ELF-1 (cell line): ENCODE measurements around the gene PNMA6F.

Experiments used
- DNase-seq: peaks from one replicate; pipeline ENCODE4 v3.0.0-alpha.2; 2016; ENCODE audit warnings: low read depth, low spot score

Gene PNMA6F

DNA sequence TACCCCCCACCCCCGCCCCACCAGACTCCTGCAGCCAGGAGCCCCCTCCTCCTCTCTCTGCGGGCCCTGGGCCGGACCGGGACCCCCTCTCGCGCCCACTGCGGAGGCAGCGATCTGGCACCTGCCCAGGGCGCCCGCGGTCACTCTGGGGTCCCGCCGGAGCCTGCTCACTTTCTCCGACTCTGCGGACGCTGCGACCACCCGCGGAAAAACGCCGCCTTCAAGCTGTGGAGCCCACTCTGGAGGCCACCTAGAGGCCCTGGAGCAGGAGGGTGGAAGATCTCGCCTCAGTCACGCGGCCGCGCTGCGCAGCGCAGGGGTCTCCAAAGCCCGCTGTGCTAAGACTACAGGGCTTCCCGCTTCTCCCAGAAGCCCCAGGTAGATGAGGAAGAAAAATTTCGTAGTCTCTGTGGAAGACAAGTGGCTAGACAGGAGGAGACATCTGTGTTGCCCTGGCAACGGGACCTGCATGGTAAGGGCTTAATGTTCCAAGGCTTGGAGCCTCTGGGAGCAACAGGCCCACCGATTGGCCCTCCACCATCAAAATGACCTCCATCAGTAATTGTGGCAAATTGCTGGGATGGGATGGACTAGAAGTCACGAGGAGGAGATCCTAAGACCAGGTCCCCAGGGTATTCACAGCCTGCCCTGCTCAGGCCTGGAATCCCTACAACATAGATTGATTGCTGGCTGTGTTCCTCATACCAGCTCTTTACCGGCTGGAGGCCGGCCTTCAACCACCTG is at the start of gene PNMA6F:
Gene PNMA6F (minus strand): TSS at position 387 of the 744 bp plus-strand sequence. CDS start 1,093 bp downstream, outside the sequence.
- peak; percentile 42 for DNase-seq

DNA sequence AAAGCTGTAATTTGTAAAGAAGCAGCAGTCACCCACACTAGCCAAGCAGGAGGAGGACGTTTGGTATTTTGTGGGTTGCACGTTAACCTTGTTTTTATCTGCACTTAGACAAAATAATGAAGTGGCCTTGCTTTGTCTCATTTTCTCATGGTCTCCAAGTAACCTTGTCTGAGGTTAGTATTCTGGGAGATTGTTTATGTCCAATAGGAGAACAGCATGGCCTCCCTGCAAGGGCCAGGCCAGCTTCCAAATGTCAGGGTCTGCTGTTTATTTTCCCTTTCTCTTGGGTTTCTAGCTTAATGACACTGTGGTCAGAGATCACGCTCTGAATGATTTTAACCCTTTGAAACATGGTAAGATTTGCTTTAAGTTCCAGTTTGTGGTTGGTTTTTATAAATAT is 49.7 kb upstream of the PNMA6F start:
- no peak for DNase-seq

- DNase-seq, result no peak
Observed at GRCh38 chrX:153370293-153371055, 48.9 kb upstream of the PNMA6F start.

DNA sequence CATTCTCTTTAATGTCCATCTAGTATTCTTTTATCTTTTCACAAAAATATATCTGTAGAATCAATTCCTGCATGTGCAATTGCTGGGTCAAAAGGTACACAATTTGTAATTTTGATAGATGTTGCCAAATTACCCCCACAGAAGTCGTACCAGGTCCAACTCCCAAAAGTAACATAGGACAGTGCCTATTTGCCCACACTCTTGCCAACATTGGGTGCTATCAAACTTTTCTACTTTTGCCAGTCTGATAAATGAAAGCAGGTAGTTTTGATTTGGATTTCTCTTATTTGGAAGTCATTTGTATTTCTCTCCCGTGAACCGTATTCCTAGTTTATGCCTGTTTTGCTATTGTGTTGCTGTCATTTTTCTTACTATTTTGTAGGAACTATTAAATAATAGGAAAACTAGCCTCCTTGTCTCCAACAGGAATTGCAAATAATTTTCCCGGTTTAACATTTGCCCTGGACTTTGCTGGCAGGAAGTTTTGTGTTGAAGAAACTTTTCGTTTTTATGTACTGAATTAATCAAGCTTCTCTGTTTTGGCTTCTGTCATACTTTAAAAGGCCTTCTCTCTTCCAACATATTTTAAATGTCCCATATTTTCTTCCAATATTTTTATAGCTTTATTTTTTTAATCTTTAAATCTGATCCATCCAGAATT is 45.4 kb upstream of the PNMA6F start:
- DNase-seq, result no peak

DNA sequence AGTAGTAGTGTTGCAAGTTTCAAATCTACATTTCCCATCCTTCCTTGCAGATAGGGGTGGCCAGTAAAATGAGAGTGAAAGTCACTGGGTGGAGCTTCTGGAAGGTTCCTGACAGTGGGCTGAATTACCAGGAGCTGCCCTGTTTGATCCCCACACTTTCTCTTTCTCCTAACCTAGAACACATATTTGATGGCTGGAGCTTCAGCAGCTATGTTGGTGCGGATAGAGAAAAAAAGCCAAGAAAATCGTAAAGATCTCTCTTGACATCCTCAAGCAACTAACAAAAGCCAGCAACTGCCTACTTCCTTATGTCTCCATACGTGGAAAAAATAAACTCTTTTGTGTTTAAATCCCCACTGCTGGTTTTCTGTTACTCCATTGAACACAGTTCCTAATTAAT is 44.6 kb upstream of the PNMA6F start:
- no peak for DNase-seq

DNA sequence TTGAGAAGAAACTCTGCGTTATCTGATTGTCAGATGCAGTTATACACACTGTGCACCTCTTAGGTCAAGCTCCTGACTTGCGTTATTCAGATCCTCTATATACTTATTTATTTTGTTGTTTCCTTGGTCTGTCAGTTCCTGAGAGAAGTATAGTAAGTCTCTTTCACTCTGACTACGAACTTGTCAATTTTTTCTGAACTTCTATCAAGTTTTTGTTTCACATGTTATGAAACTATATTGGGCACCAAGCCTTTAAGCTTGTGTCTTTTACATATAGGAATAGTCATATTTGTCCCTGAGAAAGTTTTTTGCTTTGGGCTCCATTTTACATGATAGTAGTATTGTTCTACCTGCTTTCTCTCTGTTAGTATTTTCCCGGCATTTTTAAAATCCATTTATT is 44.1 kb upstream of the PNMA6F start:
- DNase-seq, result no peak

DNA sequence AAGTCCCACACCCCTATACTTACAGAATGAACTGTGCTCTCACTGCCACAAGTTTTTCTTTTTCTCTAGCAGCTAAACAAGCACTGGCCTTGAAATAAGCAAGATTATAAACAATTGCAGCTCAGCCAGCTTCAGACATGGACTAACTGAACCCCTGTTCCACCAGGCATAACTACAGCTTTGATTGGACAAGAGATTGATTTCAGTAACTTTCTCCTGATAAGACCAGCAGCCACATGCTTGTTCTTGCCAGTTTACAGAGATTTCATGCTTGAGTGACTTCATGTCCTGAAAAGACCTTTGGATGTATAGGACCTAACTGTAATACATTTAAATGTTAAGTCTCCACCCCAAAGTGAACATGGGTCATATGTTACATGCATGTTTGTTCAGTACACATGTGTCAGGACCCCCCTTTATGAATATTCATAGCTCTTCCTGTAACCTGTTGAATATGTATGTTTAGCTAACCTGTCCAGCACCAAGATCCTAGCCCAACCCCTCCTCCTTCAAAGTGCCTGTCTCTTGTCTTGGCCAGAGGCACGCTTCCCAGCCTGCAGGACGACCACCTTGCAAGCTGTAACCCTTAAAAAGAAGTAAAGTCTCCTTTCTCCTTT is 40.3 kb upstream of the PNMA6F start:
- DNase-seq, result no peak

DNA sequence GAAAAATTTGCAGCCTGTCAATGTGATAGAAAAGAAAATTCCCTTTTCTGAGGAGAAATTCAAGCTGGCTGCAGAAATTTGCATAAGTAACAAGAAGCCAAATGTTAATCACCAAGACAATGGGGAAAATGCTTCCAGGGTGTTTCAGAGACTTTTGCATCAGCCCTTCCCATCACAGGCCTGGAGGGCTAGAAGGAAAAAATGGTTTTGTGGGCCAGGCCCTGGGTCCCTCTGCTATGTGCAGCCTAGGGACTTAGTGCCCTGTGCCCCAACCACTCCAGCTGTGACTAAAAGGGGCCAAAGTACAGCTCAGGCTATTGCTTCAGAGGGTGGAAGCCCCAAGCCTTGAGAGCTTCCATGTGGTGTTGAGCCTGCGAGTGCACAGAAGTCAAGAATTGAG is 36.3 kb upstream of the PNMA6F start:
- DNase-seq, result no peak

DNA sequence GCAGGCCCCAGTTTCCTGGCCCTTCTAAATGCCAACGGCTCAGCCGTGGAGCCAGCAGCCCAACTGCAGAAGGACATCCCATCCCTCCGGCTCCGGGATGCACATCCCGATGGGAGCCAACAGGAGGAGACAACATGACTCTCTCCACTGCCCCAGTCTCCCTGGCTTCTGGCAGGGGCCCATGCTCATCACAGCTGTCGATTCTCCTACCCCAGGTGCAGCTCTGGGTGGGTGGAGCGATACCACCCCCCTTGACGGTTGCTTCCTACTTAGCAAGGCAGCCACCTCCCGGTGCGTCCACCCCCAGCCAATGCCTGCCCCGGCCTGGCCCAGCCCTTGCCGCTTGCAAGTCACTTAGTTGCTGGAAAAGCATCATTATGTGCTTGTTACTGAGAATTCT is 31.8 kb upstream of the PNMA6F start:
- DNase-seq, result peak; percentile 44

DNA sequence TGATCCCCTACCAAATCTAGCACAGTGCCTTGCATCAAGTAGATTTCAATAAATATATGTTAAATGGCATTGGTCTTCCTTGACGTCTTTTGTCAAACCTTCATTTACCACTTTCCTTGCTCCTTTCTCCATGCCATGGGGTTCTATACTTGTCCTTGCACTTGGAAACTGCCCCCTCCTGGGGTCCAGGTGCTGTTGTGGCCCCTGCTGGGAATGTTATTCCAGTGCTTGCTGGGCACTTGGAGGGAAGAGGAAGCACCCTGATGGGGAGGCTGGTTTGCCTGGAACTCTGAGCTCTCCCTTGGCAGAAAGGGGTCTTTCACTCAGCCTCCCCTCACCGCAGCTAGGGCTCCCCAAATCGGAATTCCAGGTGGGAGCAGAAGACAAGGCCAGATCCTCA is 31.3 kb upstream of the PNMA6F start:
- DNase-seq, result no peak

DNA sequence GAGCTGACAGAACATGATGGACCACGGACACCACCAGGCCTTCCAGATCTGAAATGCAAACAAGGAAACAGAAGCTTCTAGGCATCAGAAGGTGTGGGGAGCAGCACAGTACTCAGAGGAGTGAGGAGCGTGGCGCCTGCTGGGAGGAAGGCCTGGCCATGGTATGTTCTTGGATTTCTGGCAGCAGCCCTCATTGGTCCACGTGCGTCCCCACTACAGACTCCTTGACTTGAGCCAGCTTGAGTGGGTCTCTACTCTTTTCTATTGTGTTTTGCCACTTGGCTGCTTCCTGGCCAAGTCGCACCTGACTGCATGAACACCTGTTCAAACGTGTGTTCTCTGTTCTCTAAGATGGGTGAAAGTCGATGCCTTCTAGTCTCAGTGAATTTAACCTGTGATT is 30.4 kb upstream of the PNMA6F start:
- no peak for DNase-seq

DNA sequence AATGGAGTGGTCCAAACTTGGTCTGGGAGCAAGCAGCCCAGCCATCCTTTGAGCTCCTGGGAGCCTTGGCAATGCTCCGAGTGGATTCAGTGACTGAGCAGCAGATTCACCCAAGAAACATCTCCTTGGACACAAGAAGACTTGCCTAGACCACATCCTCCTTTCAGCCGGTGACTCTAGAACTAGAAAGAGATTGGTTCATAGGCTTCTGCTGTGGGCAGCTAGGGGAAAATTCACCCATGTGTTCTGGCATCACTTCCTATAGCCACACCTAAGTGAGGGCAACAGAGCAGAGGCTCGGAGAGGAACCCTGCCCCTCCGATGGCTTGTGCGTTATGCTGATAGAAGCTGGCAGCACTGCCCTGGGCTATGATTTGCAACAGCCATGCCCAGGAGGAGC is 28.4 kb upstream of the PNMA6F start:
- DNase-seq, result no peak

DNA sequence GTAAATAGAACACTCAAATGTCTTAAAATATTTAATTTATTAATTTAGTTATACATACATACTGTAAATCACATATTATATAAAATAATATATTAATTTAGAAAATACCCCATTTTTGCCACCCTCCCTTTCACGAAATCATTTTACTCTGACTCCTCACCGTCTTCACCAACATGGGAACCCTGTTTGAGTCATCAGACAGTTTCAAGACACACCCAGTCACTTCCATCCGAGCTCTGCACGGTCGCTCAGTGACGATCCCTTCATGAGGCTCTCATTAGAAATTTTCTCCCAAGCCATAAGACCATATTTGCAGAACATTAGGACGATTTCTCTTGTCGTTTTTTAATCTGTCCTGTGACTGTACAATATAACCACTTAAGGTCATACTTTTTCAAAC is 26.9 kb upstream of the PNMA6F start:
- DNase-seq, result no peak

- no peak for DNase-seq
Observed at GRCh38 chrX:153347530-153347929, 26.0 kb upstream of the PNMA6F start.

- DNase-seq, result no peak
Observed at GRCh38 chrX:153343674-153344073, 22.1 kb upstream of the PNMA6F start.

- no peak for DNase-seq
Observed at GRCh38 chrX:153342762-153343558, 21.4 kb upstream of the PNMA6F start.

- no peak for DNase-seq
Observed at GRCh38 chrX:153340111-153340510, 18.5 kb upstream of the PNMA6F start.

GRCh38 chrX:153339662-153340061 is 18.1 kb upstream of the PNMA6F start:
- DNase-seq, result no peak

DNA sequence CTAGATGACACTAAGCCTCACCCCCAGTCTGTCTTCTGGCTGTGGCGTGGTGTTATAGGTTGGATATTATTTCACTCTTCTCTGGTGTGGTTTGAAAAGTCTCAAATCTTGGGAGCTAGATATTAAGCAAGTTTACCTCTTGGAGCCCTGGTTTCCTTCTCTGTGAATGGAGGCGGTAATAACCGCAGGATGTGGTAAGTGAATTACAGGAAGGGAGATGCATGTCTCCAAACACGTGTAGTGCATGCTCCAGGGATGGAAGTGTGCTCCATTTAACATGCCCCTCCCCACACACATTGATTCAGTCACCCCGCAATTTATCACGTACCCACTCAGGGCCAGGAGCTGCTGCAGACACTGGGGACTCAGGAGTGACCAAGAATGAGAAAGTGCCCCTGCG is 17.3 kb upstream of the PNMA6F start:
- no peak for DNase-seq

DNA sequence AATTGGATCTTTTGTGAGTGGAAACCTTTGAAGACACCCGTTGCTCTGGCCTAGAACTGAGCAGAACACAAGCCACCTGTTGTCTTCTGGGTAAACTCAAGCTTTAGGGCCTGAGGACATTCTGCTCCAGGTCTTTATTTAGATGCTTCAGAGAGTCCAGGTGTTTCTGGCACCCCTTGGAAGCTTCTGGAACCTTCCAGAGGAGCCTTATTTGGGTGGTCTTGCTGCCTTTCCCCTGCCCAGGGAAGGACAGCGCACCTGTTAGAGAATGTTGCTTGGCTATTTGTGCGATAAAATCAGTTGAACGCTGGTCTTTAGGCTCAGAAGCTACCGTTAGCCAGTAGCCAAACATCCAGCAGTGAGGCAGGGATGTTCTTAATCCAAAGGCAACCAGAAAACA is 15.4 kb upstream of the PNMA6F start:
- no peak for DNase-seq

GRCh38 chrX:153336121-153336894 is 14.7 kb upstream of the PNMA6F start:
- DNase-seq, result no peak
